SK-N-SH (cell line): Measurements from ENCODE around the gene MYMK. TPM values are rescaled to one million over a fixed set of nuclear protein-coding genes. Genes with fewer than 3 reads are reported as not detected.

Source experiments
- CTCF ChIA-PET: fragments of 300-600, 350-600 bp; formaldehyde crosslinking; extraction: SDS; loops from one replicate; lab custom pipeline; 2021; lab: Yijun Ruan, JAX
- POLR2A ChIA-PET: fragments of 350-600 bp; sonication (Branson Sonifier 250); formaldehyde crosslinking; extraction: SDS; loops from one replicate; lab custom pipeline; 2020; ENCODE audit warnings: antibody characterized with exemption, inconsistent platforms; lab: Yijun Ruan, JAX
- DNase-seq: peaks from one replicate; pipeline ENCODE4 v3.0.0; 2012
- H2AFZ ChIP-seq: fragments of 200-600 bp; sonication (generic); 2 replicates; pipeline ENCODE4 v1.8.1; 2016; ENCODE audit warnings: antibody characterized with exemption, mild to moderate bottlenecking, low read depth
- H3F3A ChIP-seq: fragments of 200-600 bp; sonication (generic); replicated peaks from 2 replicates; pipeline ENCODE3; 2016; ENCODE audit warnings: antibody characterized with exemption, mild to moderate bottlenecking; ENCODE audit not compliant: insufficient read depth
- H3K27ac ChIP-seq, 2 experiments: fragments of 200-500 bp in 1 of 2; fragments of 200-600 bp in 1 of 2; sonication (Bioruptor generic) in 1 of 2; sonication (generic), shearing (Covaris generic) in 1 of 2; 2 replicates each; pipeline versions ENCODE4 v1.5.1 to v1.6.1; 2014 to 2016; ENCODE audit warnings: low read depth in 2 of 2, inconsistent platforms in 1 of 2, low read length in 1 of 2, mild to moderate bottlenecking in 1 of 2, mixed read lengths in 1 of 2
- H3K27me3 ChIP-seq: fragments of 200-600 bp; sonication (generic), shearing (Covaris generic); 2 replicates; pipeline ENCODE4 v1.6.1; 2016; ENCODE audit warnings: mixed run types; ENCODE audit not compliant: insufficient read depth
- H3K36me3 ChIP-seq, 2 experiments: fragments of 200-500 bp in 1 of 2; fragments of 200-600 bp in 1 of 2; sonication (Bioruptor generic) in 1 of 2; sonication (generic) in 1 of 2; replicated peaks in 1 of 2; 2 replicates each; pipeline versions ENCODE3 to v1.5.1; 2014 to 2016; ENCODE audit warnings: low read length in 1 of 2, mild to moderate bottlenecking in 1 of 2; ENCODE audit not compliant: insufficient read depth in 2 of 2, control insufficient read depth in 1 of 2
- H3K4me1 ChIP-seq, 2 experiments: fragments of 200-500 bp in 1 of 2; fragments of 200-600 bp in 1 of 2; sonication (Bioruptor generic) in 1 of 2; sonication (generic), shearing (Covaris generic) in 1 of 2; 2 replicates each; pipeline versions ENCODE4 v1.5.1 to v1.6.1; 2014 to 2016; ENCODE audit warnings: low read depth in 1 of 2, low read length in 1 of 2, mixed run types in 1 of 2; ENCODE audit not compliant: insufficient read depth in 2 of 2, control insufficient read depth in 1 of 2
- H3K4me2 ChIP-seq: fragments of 200-600 bp; sonication (generic), shearing (Covaris generic); 2 replicates; pipeline ENCODE4 v1.6.1; 2017; ENCODE audit warnings: mixed run types
- H3K4me3 ChIP-seq, 2 experiments: fragments of 200-500 bp in 1 of 2; fragments of 200-600 bp in 1 of 2; sonication (Bioruptor generic) in 1 of 2; sonication (generic), shearing (Covaris generic) in 1 of 2; 2 replicates each; pipeline versions ENCODE4 v1.5.1 to v1.8.1; 2014 to 2016; ENCODE audit warnings: low read depth in 2 of 2, inconsistent platforms in 1 of 2, low read length in 1 of 2, mild to moderate bottlenecking in 1 of 2, mixed read lengths in 1 of 2, moderate library complexity in 1 of 2
- H3K79me2 ChIP-seq: fragments of 200-600 bp; sonication (generic); 2 replicates; pipeline ENCODE4 v1.8.1; 2017; ENCODE audit warnings: mild to moderate bottlenecking; ENCODE audit not compliant: insufficient read depth
- H3K9ac ChIP-seq: fragments of 200-600 bp; sonication (generic); 2 replicates; pipeline ENCODE4 v1.6.1; 2017; ENCODE audit warnings: mixed run types
- H3K9me2 ChIP-seq: fragments of 200-600 bp; sonication (generic); 2 replicates; pipeline ENCODE4 v1.6.1; 2017; ENCODE audit warnings: mixed run types
- H3K9me3 ChIP-seq: fragments of 200-600 bp; sonication (generic); 2 replicates; pipeline ENCODE4 v1.6.1; 2017; ENCODE audit warnings: mixed run types, mild to moderate bottlenecking, moderate library complexity
- H4K20me1 ChIP-seq: fragments of 200-600 bp; sonication (generic); 2 replicates; pipeline ENCODE4 v1.6.1; 2017; ENCODE audit warnings: mild to moderate bottlenecking, mixed run types; ENCODE audit not compliant: insufficient read depth
- CHD2 ChIP-seq: fragments of 150-350 bp; IDR thresholded peaks from 2 replicates; pipeline ENCODE4 v1.6.1; 2018; ENCODE audit warnings: low read length; ENCODE audit not compliant: partially characterized antibody
- CTCF ChIP-seq: fragments of 200-600 bp; sonication (generic); IDR thresholded peaks from 2 replicates; pipeline ENCODE4 v1.6.1; 2017; ENCODE audit warnings: antibody characterized with exemption, mild to moderate bottlenecking, moderate library complexity
- ELF1 ChIP-seq: IDR thresholded peaks from 2 replicates; pipeline ENCODE4 v1.4.0; 2012
- EZH2phosphoT487 ChIP-seq: fragments of 200-600 bp; sonication (generic); IDR thresholded peaks from 2 replicates; pipeline ENCODE4 v1.6.1; 2017; ENCODE audit warnings: low read depth, mixed run types, mild to moderate bottlenecking, antibody characterized with exemption, moderate library complexity, borderline replicate concordance
- FOSL2 ChIP-seq: IDR thresholded peaks from 2 replicates; pipeline ENCODE4 v1.4.0; 2012; ENCODE audit warnings: low read depth, mild to moderate bottlenecking, moderate library complexity, borderline replicate concordance
- FOXJ3 ChIP-seq: sonication (generic); formaldehyde crosslinking; IDR thresholded peaks from 2 replicates; pipeline ENCODE4 v1.5.1; 2020; ENCODE audit warnings: mild to moderate bottlenecking, missing genetic modification reagents
- FOXM1 ChIP-seq: IDR thresholded peaks from 2 replicates; pipeline ENCODE4 v1.4.0; 2012; ENCODE audit warnings: low read depth, mild to moderate bottlenecking
- GABPA ChIP-seq: IDR thresholded peaks from 2 replicates; pipeline ENCODE4 v1.4.0; 2012; ENCODE audit warnings: low read depth, mild to moderate bottlenecking
- MXI1 ChIP-seq: IDR thresholded peaks from 2 replicates; pipeline ENCODE4 v1.6.1; 2012; ENCODE audit warnings: mild to moderate bottlenecking, low read depth, low read length, improper control_type of control experiment
- PBX3 ChIP-seq: IDR thresholded peaks from 2 replicates; pipeline ENCODE4; 2012
- SMC3 ChIP-seq: IDR thresholded peaks from 2 replicates; pipeline ENCODE4 v1.6.1; 2012; ENCODE audit warnings: low read depth, low read length, improper control_type of control experiment
- TCF12 ChIP-seq: IDR thresholded peaks from 2 replicates; pipeline ENCODE4 v1.4.0; 2012
- TEAD4 ChIP-seq: IDR thresholded peaks from 2 replicates; pipeline ENCODE4 v1.4.0; 2012; ENCODE audit warnings: mild to moderate bottlenecking, borderline replicate concordance; ENCODE audit not compliant: insufficient read depth
- YY1 ChIP-seq: IDR thresholded peaks from 2 replicates; pipeline ENCODE4 v1.4.0; 2012; ENCODE audit warnings: low read depth, mild to moderate bottlenecking
- ZBTB33 ChIP-seq: IDR thresholded peaks from 2 replicates; pipeline ENCODE4 v1.4.0; 2012; ENCODE audit warnings: low read depth, borderline replicate concordance
- WGBS: methylation state at CpG from one replicate; pipeline ENCODE4 v1.1.6; 2017; ENCODE audit warnings: low lambda C conversion rate; 5-methylcytosine and 5-hydroxymethylcytosine counted together
- polyA plus RNA-seq, 3 experiments: library from polyadenylated mRNA; depleted of rRNA; stranded (reverse); fragments of >200 nt; gene quantifications; 2 replicates each; pipeline ENCODE4 v1.2.3, GENCODE V29; 2012
- TF ChIP-seq, protein P1 (sequence below): IDR thresholded peaks from 2 replicates; pipeline ENCODE4 v1.6.1; 2012; ENCODE audit warnings: mild to moderate bottlenecking, low read depth, low read length, moderate library complexity
- TF ChIP-seq, protein P2 (sequence below): IDR thresholded peaks from 2 replicates; pipeline ENCODE4 v1.4.0; 2012; ENCODE audit warnings: low read depth

Gene MYMK
- polyA plus RNA-seq, 1 of the 3 experiments (the other 2 are of a cell fraction) = not detected

DNA sequence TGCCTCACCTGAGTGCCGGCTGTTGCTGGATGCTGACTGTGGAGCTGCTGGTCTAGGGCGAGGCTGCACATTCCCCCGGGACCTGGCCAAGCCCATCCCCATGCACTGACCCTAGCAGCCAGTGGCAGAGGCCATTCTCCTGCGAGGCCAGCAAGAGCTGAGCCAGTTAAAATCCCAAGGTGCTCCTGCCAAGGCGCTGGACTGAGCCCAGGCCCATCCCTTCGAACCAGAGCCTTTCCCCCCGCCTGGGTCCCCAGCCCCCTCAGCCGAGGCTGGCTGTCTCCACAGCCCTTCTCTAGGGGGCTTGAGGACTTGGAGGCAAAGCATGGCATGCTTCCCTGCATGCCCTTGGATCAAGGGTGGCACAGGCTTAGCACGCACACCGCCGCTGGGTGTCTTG lies 11.3 kb upstream of the MYMK start (continued):
- TF ChIP-seq, protein P1, sequence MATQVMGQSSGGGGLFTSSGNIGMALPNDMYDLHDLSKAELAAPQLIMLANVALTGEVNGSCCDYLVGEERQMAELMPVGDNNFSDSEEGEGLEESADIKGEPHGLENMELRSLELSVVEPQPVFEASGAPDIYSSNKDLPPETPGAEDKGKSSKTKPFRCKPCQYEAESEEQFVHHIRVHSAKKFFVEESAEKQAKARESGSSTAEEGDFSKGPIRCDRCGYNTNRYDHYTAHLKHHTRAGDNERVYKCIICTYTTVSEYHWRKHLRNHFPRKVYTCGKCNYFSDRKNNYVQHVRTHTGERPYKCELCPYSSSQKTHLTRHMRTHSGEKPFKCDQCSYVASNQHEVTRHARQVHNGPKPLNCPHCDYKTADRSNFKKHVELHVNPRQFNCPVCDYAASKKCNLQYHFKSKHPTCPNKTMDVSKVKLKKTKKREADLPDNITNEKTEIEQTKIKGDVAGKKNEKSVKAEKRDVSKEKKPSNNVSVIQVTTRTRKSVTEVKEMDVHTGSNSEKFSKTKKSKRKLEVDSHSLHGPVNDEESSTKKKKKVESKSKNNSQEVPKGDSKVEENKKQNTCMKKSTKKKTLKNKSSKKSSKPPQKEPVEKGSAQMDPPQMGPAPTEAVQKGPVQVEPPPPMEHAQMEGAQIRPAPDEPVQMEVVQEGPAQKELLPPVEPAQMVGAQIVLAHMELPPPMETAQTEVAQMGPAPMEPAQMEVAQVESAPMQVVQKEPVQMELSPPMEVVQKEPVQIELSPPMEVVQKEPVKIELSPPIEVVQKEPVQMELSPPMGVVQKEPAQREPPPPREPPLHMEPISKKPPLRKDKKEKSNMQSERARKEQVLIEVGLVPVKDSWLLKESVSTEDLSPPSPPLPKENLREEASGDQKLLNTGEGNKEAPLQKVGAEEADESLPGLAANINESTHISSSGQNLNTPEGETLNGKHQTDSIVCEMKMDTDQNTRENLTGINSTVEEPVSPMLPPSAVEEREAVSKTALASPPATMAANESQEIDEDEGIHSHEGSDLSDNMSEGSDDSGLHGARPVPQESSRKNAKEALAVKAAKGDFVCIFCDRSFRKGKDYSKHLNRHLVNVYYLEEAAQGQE = no peak
- no peak for TF ChIP-seq SMC3
- TF ChIP-seq, protein P2, sequence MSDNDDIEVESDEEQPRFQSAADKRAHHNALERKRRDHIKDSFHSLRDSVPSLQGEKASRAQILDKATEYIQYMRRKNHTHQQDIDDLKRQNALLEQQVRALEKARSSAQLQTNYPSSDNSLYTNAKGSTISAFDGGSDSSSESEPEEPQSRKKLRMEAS = no peak
- TF ChIP-seq TEAD4 = no peak
- no peak for TF ChIP-seq PBX3
- no peak for TF ChIP-seq FOXJ3 (CRISPR knock-in tag)

DNA sequence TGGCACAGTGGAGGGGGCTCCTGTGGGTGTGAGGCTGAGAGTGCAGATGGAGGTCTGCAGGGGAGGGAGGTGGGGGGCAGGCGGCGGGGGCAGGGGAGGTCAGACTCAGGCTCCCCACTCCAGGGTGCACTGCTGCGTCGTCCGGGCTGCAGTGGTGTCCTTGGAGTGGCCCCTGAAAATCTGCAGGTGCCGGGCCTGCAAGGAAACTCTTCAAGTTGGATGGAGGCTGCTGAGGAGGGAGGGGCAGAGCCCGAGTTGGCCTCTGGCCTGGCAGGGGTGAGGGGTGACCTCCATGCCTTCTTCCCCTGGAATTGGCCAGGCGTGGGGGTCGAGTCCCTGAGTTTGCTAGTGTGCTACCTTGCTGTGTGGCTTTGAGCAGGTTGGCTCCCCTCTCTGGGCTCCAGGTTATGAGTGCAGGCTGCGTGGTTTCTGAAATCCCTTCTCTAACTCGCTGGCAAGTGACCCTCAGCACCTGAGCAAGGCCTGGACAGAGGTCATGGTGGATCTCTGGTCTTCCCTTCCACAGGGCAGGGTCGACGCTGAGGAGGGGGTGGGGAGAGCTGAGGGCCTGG lies 10.6 kb upstream of the MYMK start:
- Histone ChIP-seq H3K9me3 (no peaks in the 10 kb centered on the region), H3K79me2 (no peaks in the 10 kb centered on the region), H3K36me3 (no peaks in the 10 kb centered on the region), H3K4me3 (peak overlapping the region in 1 of 2 experiments; percentile 49; a peak in 2 of 4 replicates), H3K27ac (peak overlapping the region in 1 of 2 experiments; percentile 100; a peak in 2 of 4 replicates), H3K9ac (no peak overlapping the region), H3K27me3 (no peaks in the 10 kb centered on the region), H2AFZ (no peak overlapping the region), H3K9me2 (no peaks in the 10 kb centered on the region), H3F3A (no peaks in the 10 kb centered on the region), H3K4me2 (no peak overlapping the region), H4K20me1 (no peaks in the 10 kb centered on the region), H3K4me1 (peaks cover 0 to 70% of the 10 kb centered on the region in 2 experiments; a peak in 3 of 4 replicates)
- POLR2A ChIA-PET = interaction anchor here (1.0 to 10.7 kb wide), 15 partner anchors 9 to 131 kb away, joined by 3 to 150 read pairs (median 12); partner anchors contain the start of genes DBH and FAM163B
- CTCF ChIA-PET = interaction anchor here (0.8 to 5.8 kb wide), 6 partner anchors 16 to 116 kb away, joined by 3 to 51 read pairs (median 4); partner anchors contain the start of gene DBH
- 29% methylated on average over 3 of the region's 13 CpGs for WGBS
- no peak for DNase-seq
- TF ChIP-seq ZBTB33 (no peak), ELF1 (no peak), FOSL2 (no peak), CTCF (no peak), EZH2phosphoT487 (no peak), CHD2 (no peak), MXI1 (no peak), FOXM1 (no peak), FOXJ3 (CRISPR knock-in tag) (no peak), YY1 (no peak), TCF12 (no peak), GABPA (no peak), TEAD4 (no peak)
- TF ChIP-seq, protein P1 = no peak
